Mammary microvascular endothelial cell (primary cell): ENCODE data around the gene CHCT1. TPM values are rescaled to one million over a fixed set of nuclear protein-coding genes. Genes with fewer than 3 reads are reported as not detected.

Experiments used
- total RNA-seq: library from RNA; depleted of rRNA; stranded (reverse); fragments of >200 nt; gene quantifications from 2 replicates; pipeline ENCODE4 v1.2.3, GENCODE V29; 2015

Gene CHCT1
- total RNA-seq, result not detected in 2 replicates

GRCh38 chr17:60422162-60422665, at the start of gene CHCT1:
Gene CHCT1, plus strand, starts transcription at chr17:60422489. Its CDS starts 104 bp downstream, at chr17:60422593.

GRCh38 chr17:60392042-60392844, 30.0 kb upstream of the CHCT1 start, which contains the start of gene USP32:
Gene USP32, minus strand, starts transcription at chr17:60392133. Its CDS starts 194 bp downstream, at chr17:60391939.

Other genes starting within 250 kb of the CHCT1 start
- gene USP32, start 30.4 kb upstream of the CHCT1 start, total RNA-seq, result 27.6 and 28.9 TPM in 2 replicates
- 17.9 and 18.4 TPM in 2 replicates for gene APPBP2, start 103.8 kb downstream of the CHCT1 start, total RNA-seq
- 16.5 and 20.1 TPM in 2 replicates for gene PPM1D, start 177.7 kb downstream of the CHCT1 start, total RNA-seq